Natural killer cell (primary cell): ENCODE data around the gene TUFM. TPM values are rescaled to one million over a fixed set of nuclear protein-coding genes. Genes with fewer than 3 reads are reported as not detected.
A peak's percentile ranks its signal among the peaks of the same experiment; 100 is the strongest.
"Not testable (repeated sequence)": the region's sequence is repeated elsewhere in the genome, so short reads cannot be mapped to it uniquely, and the experiment has no call there.

ENCODE experiments used
- ATAC-seq, 3 donors: fragments of 150-1000 bp in 2 of 3; fragments of 200-7000 bp in 1 of 3; cut with Tn5 transposase; 1 replicate in 1 of 3; 2 replicates in 2 of 3; pipeline ENCODE4 v1.10.0; 2021; ENCODE audit warnings: mild to moderate bottlenecking in 2 of 3, moderate library complexity in 2 of 3
- DNase-seq, 2 donors: peaks; one replicate each; pipeline versions ENCODE4 v3.0.0 to v3.0.0-alpha.2; 2013 to 2021; ENCODE audit warnings: mixed read lengths in 1 of 2
- H3K27ac ChIP-seq: one replicate; pipeline ENCODE4 v1.5.1; 2013; ENCODE audit warnings: mild to moderate bottlenecking, low read length
- H3K27me3 ChIP-seq: one replicate; pipeline ENCODE4 v1.6.1; 2013; ENCODE audit warnings: low read length; ENCODE audit not compliant: control insufficient read depth, insufficient read depth
- H3K36me3 ChIP-seq: one replicate; pipeline ENCODE4 v1.6.1; 2013; ENCODE audit warnings: low read length; ENCODE audit not compliant: control insufficient read depth, insufficient read depth
- H3K4me1 ChIP-seq: one replicate; pipeline ENCODE4 v1.6.1; 2013; ENCODE audit warnings: low read length; ENCODE audit not compliant: control insufficient read depth, insufficient read depth
- H3K4me3 ChIP-seq: one replicate; pipeline ENCODE4 v1.5.1; 2013; ENCODE audit warnings: low read length
- H3K9me3 ChIP-seq: one replicate; pipeline ENCODE4 v1.6.1; 2013; ENCODE audit warnings: low read length; ENCODE audit not compliant: control insufficient read depth, insufficient read depth
- H3K27ac Mint-ChIP-seq, 2 donors: one replicate each; pipeline ENCODE4 v1.8.0; 2022; ENCODE audit warnings: mild to moderate bottlenecking in 2 of 2, mixed read lengths in 2 of 2, moderate library complexity in 1 of 2
- H3K27me3 Mint-ChIP-seq, 2 donors: one replicate each; pipeline ENCODE4 v1.8.0; 2022; ENCODE audit warnings: low read depth in 2 of 2, mixed read lengths in 2 of 2
- H3K36me3 Mint-ChIP-seq: one replicate; pipeline ENCODE4 v1.8.0; 2022; ENCODE audit warnings: mixed read lengths
- H3K4me1 Mint-ChIP-seq, 2 donors: one replicate each; pipeline ENCODE4 v1.8.0; 2022; ENCODE audit warnings: mixed read lengths in 2 of 2
- H3K4me3 Mint-ChIP-seq: one replicate; pipeline ENCODE4 v1.8.0; 2022; ENCODE audit warnings: mild to moderate bottlenecking, moderate library complexity, mixed read lengths
- H3K9me3 Mint-ChIP-seq, 2 donors: one replicate each; pipeline ENCODE4 v1.8.0; 2022; ENCODE audit warnings: mixed read lengths in 2 of 2
- WGBS: methylation state at CpG from one replicate; pipeline ENCODE4 v1.1.7; 2013; ENCODE audit warnings: missing lambda C conversion rate; ENCODE audit not compliant: insufficient coverage; 5-methylcytosine and 5-hydroxymethylcytosine counted together
- intact Hi-C: fragments of 100-400 bp; cut with micrococcal nuclease; formaldehyde crosslinking; loops from one replicate; pipeline ENCODE4 v1.14.2; 2022
- total RNA-seq, 4 donors: library from RNA; stranded (reverse); fragments of 120-200 nt in 1 of 4; gene quantifications; one replicate each; pipeline versions ENCODE4 v1.2.3 to v1.2.4, GENCODE V29; 2013 to 2022
- TF ChIP-seq, protein P1 (sequence below): fragments of 200-600 bp; IDR thresholded peaks from one replicate; pipeline ENCODE4 v1.8.0; 2022; ENCODE audit warnings: antibody characterized with exemption

The TUFM gene
- total RNA-seq, 3 donors from 2014 or later (not counting 1 experiment from before 2014, with no cell fraction given) = 108 to 128 (median 118) TPM

DNA sequence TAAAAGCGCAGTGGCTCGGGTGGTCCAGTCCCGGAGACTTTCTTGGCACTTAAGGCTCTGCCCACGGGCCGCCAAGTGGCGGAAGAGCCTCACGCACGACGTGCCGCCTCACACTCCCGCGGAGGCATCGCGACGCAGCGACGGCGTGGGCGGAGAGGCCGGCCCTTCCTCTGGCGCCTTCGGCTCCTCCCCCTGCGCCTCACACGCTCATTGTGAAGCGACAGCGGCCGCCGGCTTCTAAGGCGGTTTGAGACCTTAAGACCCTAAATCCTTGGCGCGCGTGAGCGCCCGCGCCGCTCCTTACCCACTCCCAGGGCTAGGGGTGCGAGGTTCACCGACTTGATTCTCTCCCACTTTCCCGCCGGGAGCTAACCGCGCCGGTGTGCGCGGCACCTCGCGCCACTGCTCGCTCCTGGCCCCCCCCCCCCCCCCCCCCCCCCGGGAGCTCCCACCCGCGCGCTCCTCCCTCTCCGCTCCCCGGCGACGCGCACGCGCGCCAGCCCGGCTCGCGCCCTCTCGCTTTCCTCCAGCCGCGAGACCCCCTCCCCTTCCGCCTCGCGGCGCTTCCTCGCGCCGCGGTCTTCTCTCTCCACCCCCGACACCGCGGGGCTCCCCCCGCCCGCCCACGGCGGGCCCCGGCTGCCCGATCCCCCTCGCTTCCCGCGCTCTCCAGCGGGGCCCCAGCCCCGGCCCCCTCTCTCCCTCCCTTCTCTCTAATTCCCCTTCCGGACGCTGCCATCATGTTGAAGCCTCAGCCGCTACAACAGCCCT lies 23.4 kb downstream of the TUFM start, which contains the start of gene ATXN2L:
TSS of gene ATXN2L (plus strand) at position 480 of the 771 bp plus-strand sequence. CDS start at position 741, 261 bp downstream.
- Mint-ChIP-seq H3K9me3 (no peaks in the 10 kb centered on the region), H3K4me3 (peak within 1 kb of the TSS; percentile 94), H3K27me3 (no peaks in the 10 kb centered on the region), H3K36me3 (peaks cover 12% of the 10 kb centered on the region), H3K4me1 (peaks cover 33 to 36% of the 10 kb centered on the region in 2 donors), H3K27ac (peak within 1 kb of the TSS; percentile 96 to 99)
- WGBS = under 1% methylated on average over 86 of the region's 91 CpGs
- Histone ChIP-seq H3K27me3 (no peaks in the 10 kb centered on the region), H3K4me1 (peaks cover 20% of the 10 kb centered on the region), H3K9me3 (no peaks in the 10 kb centered on the region), H3K27ac (peak within 1 kb of the TSS; percentile 98), H3K4me3 (peak within 1 kb of the TSS; percentile 90), H3K36me3 (peaks cover 24% of the 10 kb centered on the region)
- intact Hi-C loops = loop anchor here (5.0 kb wide), 4 partner anchors 40 to 1830 kb away; partner anchors contain the start of genes PRR14, RABEP2 and SH2B1
- DNase-seq (peak; percentile 93 to 98), ATAC-seq (peak; percentile 66 to 85 (median 70))
- TF ChIP-seq, protein P1, sequence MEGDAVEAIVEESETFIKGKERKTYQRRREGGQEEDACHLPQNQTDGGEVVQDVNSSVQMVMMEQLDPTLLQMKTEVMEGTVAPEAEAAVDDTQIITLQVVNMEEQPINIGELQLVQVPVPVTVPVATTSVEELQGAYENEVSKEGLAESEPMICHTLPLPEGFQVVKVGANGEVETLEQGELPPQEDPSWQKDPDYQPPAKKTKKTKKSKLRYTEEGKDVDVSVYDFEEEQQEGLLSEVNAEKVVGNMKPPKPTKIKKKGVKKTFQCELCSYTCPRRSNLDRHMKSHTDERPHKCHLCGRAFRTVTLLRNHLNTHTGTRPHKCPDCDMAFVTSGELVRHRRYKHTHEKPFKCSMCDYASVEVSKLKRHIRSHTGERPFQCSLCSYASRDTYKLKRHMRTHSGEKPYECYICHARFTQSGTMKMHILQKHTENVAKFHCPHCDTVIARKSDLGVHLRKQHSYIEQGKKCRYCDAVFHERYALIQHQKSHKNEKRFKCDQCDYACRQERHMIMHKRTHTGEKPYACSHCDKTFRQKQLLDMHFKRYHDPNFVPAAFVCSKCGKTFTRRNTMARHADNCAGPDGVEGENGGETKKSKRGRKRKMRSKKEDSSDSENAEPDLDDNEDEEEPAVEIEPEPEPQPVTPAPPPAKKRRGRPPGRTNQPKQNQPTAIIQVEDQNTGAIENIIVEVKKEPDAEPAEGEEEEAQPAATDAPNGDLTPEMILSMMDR = no peak

- Mint-ChIP-seq H3K9me3 (no peaks in the 10 kb centered on the region), H3K27ac (peak overlapping the region; percentile 96 to 99), H3K36me3 (peaks cover 12% of the 10 kb centered on the region), H3K27me3 (no peaks in the 10 kb centered on the region), H3K4me3 (peak overlapping the region; percentile 94), H3K4me1 (peaks cover 33 to 36% of the 10 kb centered on the region in 2 donors)
- ATAC-seq = no peak
- TF ChIP-seq, protein P1 = no peak
- intact Hi-C loops = loop anchor here (5.0 kb wide), 4 partner anchors 40 to 1830 kb away; partner anchors contain the start of genes PRR14, RABEP2 and SH2B1
- H3K4me3 ChIP-seq = peak overlapping the region; percentile 83
- peaks cover 17% of the 10 kb centered on the region for H3K36me3 ChIP-seq
- H3K27ac ChIP-seq = peak overlapping the region; percentile 96
- H3K4me1 ChIP-seq = peaks cover 20% of the 10 kb centered on the region
- WGBS = 35% methylated on average over 13 of the region's 13 CpGs
- DNase-seq = no peak
- no peaks in the 10 kb centered on the region for H3K27me3 ChIP-seq
- H3K9me3 ChIP-seq = no peaks in the 10 kb centered on the region
These were observed 24.2 kb downstream of the TUFM start for GRCh38 chr16:28821874-28822519.

GRCh38 chr16:28820546-28820945 lies 25.6 kb downstream of the TUFM start:
- WGBS = 98% methylated on average over 13 of the region's 13 CpGs
- intact Hi-C loops = loop anchor here (5.0 kb wide), 4 partner anchors 42 to 1832 kb away; partner anchors contain the start of genes PRR14, RABEP2 and SH2B1
- not testable (repeated sequence) for H3K27me3 ChIP-seq, H3K9me3 Mint-ChIP-seq, H3K27ac ChIP-seq, DNase-seq, H3K9me3 ChIP-seq, H3K36me3 Mint-ChIP-seq, H3K4me3 ChIP-seq, H3K36me3 ChIP-seq, ATAC-seq, H3K27me3 Mint-ChIP-seq
- Mint-ChIP-seq H3K4me3 (peak overlapping the region; percentile 69), H3K4me1 (peaks cover 25% of the 10 kb centered on the region in 2 donors), H3K27ac (peak overlapping the region; percentile 4 to 96)
- peaks cover 20% of the 10 kb centered on the region for H3K4me1 ChIP-seq

GRCh38 chr16:28820016-28820415 lies 26.1 kb downstream of the TUFM start:
- Histone ChIP-seq H3K36me3 (no peaks in the 10 kb centered on the region), H3K9me3 (no peaks in the 10 kb centered on the region), H3K27ac (no peak overlapping the region), H3K27me3 (no peaks in the 10 kb centered on the region), H3K4me1 (peaks cover 16% of the 10 kb centered on the region), H3K4me3 (no peak overlapping the region)
- Mint-ChIP-seq H3K4me3 (no peak overlapping the region), H3K27me3 (no peaks in the 10 kb centered on the region), H3K9me3 (no peaks in the 10 kb centered on the region), H3K27ac (no peak overlapping the region), H3K4me1 (peaks cover 19 to 20% of the 10 kb centered on the region in 2 donors), H3K36me3 (no peaks in the 10 kb centered on the region)
- no peak for ATAC-seq
- 93% methylated on average over 5 of the region's 5 CpGs for WGBS
- intact Hi-C loops = loop anchor here (5.0 kb wide), 4 partner anchors 42 to 1832 kb away; partner anchors contain the start of genes PRR14, RABEP2 and SH2B1
- TF ChIP-seq, protein P1 = no peak
- DNase-seq = no peak

- ATAC-seq, H3K27ac Mint-ChIP-seq, H3K27me3 Mint-ChIP-seq, H3K27ac ChIP-seq, DNase-seq, H3K9me3 Mint-ChIP-seq, H3K36me3 Mint-ChIP-seq, intact Hi-C loops, H3K36me3 ChIP-seq, H3K27me3 ChIP-seq, H3K4me1 Mint-ChIP-seq, H3K4me3 Mint-ChIP-seq, H3K4me3 ChIP-seq, H3K4me1 ChIP-seq, H3K9me3 ChIP-seq: not testable (repeated sequence)
- WGBS = no CpG with 5 or more reads among the region's 11 CpGs
These were observed 38.6 kb downstream of the TUFM start for GRCh38 chr16:28807445-28808120.
